HepG2 (cell line): Measurements from ENCODE around the gene BCAS1. TPM values are rescaled to one million over a fixed set of nuclear protein-coding genes. Genes with fewer than 3 reads are reported as not detected.

Experiments
- ATAD3A ChIP-seq: sonication (generic); formaldehyde crosslinking; IDR thresholded peaks from 2 replicates; pipeline ENCODE4 v1.4.0; 2020; ENCODE audit warnings: missing genetic modification reagents
- CREB1 ChIP-seq, 2 experiments: fragments of 450-650 bp in 1 of 2; IDR thresholded peaks; 2 replicates each; pipeline ENCODE4 v1.6.1; 2016 to 2017; ENCODE audit warnings: control low read depth in 1 of 2, mild to moderate bottlenecking in 1 of 2, missing compliant biosample characterization in 1 of 2, missing genetic modification characterization in 1 of 2
- EEA1 ChIP-seq: sonication (generic); formaldehyde crosslinking; IDR thresholded peaks from 2 replicates; pipeline ENCODE4 v1.5.1; 2020; ENCODE audit warnings: mild to moderate bottlenecking, missing genetic modification reagents, borderline replicate concordance
- PLRG1 ChIP-seq: fragments of 450-650 bp; conservative IDR thresholded peaks from 2 replicates; pipeline ENCODE4 v1.6.1; 2016
- REPIN1 ChIP-seq: sonication (generic); formaldehyde crosslinking; IDR thresholded peaks from 2 replicates; pipeline ENCODE4 v1.8.0; 2022; ENCODE audit warnings: missing genetic modification reagents, low read depth, mild to moderate bottlenecking, borderline replicate concordance
- SPEN ChIP-seq: sonication (generic); formaldehyde crosslinking; IDR thresholded peaks from 2 replicates; pipeline ENCODE4 v1.5.1; 2020; ENCODE audit warnings: low read depth, mild to moderate bottlenecking, missing genetic modification reagents
- ZMYM3 ChIP-seq: sonication (generic); formaldehyde crosslinking; IDR thresholded peaks from 2 replicates; pipeline ENCODE4 v1.5.1; 2020; ENCODE audit warnings: mild to moderate bottlenecking, missing genetic modification reagents
- ZNF121 ChIP-seq: sonication (generic); formaldehyde crosslinking; IDR thresholded peaks from 2 replicates; pipeline ENCODE4 v1.5.0; 2020; ENCODE audit warnings: mild to moderate bottlenecking, missing genetic modification reagents
- ZNF136 ChIP-seq: sonication (generic); formaldehyde crosslinking; IDR thresholded peaks from 2 replicates; pipeline ENCODE4 v1.8.1; 2022; ENCODE audit warnings: low read depth, mild to moderate bottlenecking, moderate library complexity, missing genetic modification reagents
- ZNF432 ChIP-seq: sonication (generic); formaldehyde crosslinking; IDR thresholded peaks from 2 replicates; pipeline ENCODE4 v1.5.0; 2020; ENCODE audit warnings: missing genetic modification reagents, mild to moderate bottlenecking, borderline replicate concordance
- ZNF563 ChIP-seq: sonication (generic); formaldehyde crosslinking; IDR thresholded peaks from 2 replicates; pipeline ENCODE4 v1.8.0; 2022; ENCODE audit warnings: mild to moderate bottlenecking, moderate library complexity, missing genetic modification reagents
- ZNF605 ChIP-seq: sonication (generic); formaldehyde crosslinking; IDR thresholded peaks from 2 replicates; pipeline ENCODE4 v1.8.0; 2022; ENCODE audit warnings: mild to moderate bottlenecking, missing genetic modification reagents
- ZNF850 ChIP-seq: sonication (generic); formaldehyde crosslinking; conservative IDR thresholded peaks from 2 replicates; pipeline ENCODE4 v1.9.0; 2021; ENCODE audit warnings: mild to moderate bottlenecking, missing genetic modification reagents
- polyA plus RNA-seq, 8 experiments: library from polyadenylated mRNA; depleted of rRNA in 3 of 8; stranded (reverse) in 7 of 8; unstranded in 1 of 8; fragments of >200 nt; fragmentation: Illumina TruSeq in 4 of 8; extraction: Trizol in 4 of 8; gene quantifications; 2 replicates each; pipeline versions ENCODE4 v1.2.1 to v1.2.3, GENCODE V29; 2011 to 2016; ENCODE audit warnings: low read depth in 4 of 8, missing spikeins in 1 of 8, mixed read lengths in 1 of 8; ENCODE audit not compliant: insufficient read depth in 1 of 8
- total RNA-seq, 5 experiments: library from RNA; depleted of rRNA; stranded (reverse); fragments of >200 nt; fragmentation: Illumina TruSeq; extraction: Trizol; gene quantifications; 2 replicates each; pipeline ENCODE4 v1.2.3, GENCODE V29; 2016; ENCODE audit warnings: low read depth in 1 of 5
- TF ChIP-seq, protein P1 (sequence below): sonication (generic); formaldehyde crosslinking; IDR thresholded peaks from 2 replicates; pipeline ENCODE4 v1.8.1; 2023; ENCODE audit warnings: mild to moderate bottlenecking, inconsistent platforms, moderate library complexity, missing genetic modification reagents, borderline replicate concordance
- TF ChIP-seq, protein P2 (sequence below), 2 experiments: fragments of 450-650 bp in 1 of 2; sonication (generic) in 1 of 2; formaldehyde crosslinking; IDR thresholded peaks; 2 replicates each; pipeline versions ENCODE4 v1.5.0 to v1.8.0; 2020 to 2022; ENCODE audit warnings: mild to moderate bottlenecking in 1 of 2, missing genetic modification reagents in 1 of 2
- TF ChIP-seq, protein P3 (sequence below): sonication (generic); formaldehyde crosslinking; IDR thresholded peaks from 2 replicates; pipeline ENCODE4 v1.4.0; 2020; ENCODE audit warnings: missing genetic modification reagents
- TF ChIP-seq, protein P4 (sequence below): sonication (generic); formaldehyde crosslinking; IDR thresholded peaks from 2 replicates; pipeline ENCODE4 v1.4.0; 2020; ENCODE audit warnings: missing genetic modification reagents
- TF ChIP-seq, protein P5 (sequence below): sonication (generic); formaldehyde crosslinking; IDR thresholded peaks from 2 replicates; pipeline ENCODE4 v1.9.0; 2021; ENCODE audit warnings: missing genetic modification reagents, borderline replicate concordance
- TF ChIP-seq, protein P6 (sequence below): IDR thresholded peaks from 2 replicates; pipeline ENCODE4 v1.6.1; 2016; ENCODE audit warnings: control low read depth
- TF ChIP-seq, protein P7 (sequence below): sonication (generic); formaldehyde crosslinking; IDR thresholded peaks from 2 replicates; pipeline ENCODE4 v1.9.0; 2022; ENCODE audit warnings: missing genetic modification reagents, mild to moderate bottlenecking, borderline replicate concordance

The BCAS1 gene
- total and polyA plus RNA-seq, 2 of the 13 experiments (the other 11 are each of a cell fraction or from before 2014, with no cell fraction given): 0.55 to 0.91 TPM

DNA sequence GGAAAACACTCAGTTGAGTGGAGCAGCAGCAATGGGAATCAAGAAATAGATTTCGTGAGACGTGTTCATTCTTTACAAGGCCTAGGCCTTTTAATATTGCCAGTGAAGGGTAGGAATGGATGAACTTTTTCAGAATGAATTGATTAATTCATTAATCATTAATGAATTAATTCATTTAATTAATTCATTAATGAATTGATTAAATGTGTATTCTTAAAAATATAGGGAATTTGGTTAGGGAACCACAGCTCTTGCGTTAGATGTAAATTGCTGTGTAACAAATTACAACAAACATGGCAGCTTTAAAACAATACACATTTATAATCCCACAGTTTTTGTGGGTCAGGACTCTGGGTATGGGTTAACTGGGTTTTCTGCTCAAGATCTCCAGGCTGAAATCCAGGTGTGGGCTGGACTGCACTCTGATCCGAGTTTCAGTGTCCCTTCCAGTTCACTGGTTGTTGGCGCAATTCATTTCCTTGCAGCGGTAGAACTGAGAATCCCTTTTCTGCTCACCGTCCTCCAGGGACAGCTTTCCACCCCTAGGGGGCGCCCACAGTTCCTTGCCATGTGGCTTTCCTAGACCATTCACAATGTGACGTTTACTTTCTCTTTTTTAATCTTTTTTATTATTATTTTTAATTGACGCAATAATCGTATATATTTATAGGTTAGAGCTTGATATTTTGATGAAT, 32.8 kb upstream of the BCAS1 start (continued):
- TF ChIP-seq REPIN1 (CRISPR knock-in tag): peak; percentile 48; the same call in 1 of the 2 replicates
- TF ChIP-seq, protein P1, sequence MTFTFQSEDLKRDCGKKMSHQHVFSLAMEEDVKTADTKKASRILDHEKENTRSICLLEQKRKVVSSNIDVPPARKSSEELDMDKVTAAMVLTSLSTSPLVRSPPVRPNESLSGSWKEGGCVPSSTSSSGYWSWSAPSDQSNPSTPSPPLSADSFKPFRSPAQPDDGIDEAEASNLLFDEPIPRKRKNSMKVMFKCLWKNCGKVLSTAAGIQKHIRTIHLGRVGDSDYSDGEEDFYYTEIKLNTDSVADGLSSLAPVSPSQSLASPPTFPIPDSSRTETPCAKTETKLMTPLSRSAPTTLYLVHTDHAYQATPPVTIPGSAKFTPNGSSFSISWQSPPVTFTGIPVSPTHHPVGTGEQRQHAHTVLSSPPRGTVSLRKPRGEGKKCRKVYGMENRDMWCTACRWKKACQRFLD (CRISPR knock-in tag): no peak
- TF ChIP-seq, protein P2, sequence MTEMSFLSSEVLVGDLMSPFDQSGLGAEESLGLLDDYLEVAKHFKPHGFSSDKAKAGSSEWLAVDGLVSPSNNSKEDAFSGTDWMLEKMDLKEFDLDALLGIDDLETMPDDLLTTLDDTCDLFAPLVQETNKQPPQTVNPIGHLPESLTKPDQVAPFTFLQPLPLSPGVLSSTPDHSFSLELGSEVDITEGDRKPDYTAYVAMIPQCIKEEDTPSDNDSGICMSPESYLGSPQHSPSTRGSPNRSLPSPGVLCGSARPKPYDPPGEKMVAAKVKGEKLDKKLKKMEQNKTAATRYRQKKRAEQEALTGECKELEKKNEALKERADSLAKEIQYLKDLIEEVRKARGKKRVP (CRISPR knock-in tag; IDR thresholded peaks at IDR 0.05): peak in 1 of 2 experiments; percentile 68; a peak in 1 of 4 replicates
- no peak for TF ChIP-seq PLRG1
- no peak for TF ChIP-seq ATAD3A (CRISPR knock-in tag)
- TF ChIP-seq, protein P3, sequence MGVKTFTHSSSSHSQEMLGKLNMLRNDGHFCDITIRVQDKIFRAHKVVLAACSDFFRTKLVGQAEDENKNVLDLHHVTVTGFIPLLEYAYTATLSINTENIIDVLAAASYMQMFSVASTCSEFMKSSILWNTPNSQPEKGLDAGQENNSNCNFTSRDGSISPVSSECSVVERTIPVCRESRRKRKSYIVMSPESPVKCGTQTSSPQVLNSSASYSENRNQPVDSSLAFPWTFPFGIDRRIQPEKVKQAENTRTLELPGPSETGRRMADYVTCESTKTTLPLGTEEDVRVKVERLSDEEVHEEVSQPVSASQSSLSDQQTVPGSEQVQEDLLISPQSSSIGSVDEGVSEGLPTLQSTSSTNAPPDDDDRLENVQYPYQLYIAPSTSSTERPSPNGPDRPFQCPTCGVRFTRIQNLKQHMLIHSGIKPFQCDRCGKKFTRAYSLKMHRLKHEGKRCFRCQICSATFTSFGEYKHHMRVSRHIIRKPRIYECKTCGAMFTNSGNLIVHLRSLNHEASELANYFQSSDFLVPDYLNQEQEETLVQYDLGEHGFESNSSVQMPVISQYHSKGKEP (CRISPR knock-in tag): peak; percentile 50; the same call in 1 of the 2 replicates
- TF ChIP-seq ZNF432 (CRISPR knock-in tag): no peak
- TF ChIP-seq, protein P4, sequence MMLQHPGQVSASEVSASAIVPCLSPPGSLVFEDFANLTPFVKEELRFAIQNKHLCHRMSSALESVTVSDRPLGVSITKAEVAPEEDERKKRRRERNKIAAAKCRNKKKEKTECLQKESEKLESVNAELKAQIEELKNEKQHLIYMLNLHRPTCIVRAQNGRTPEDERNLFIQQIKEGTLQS: no peak
- TF ChIP-seq SPEN (CRISPR knock-in tag): no peak; the same call in 1 of the 2 replicates
- TF ChIP-seq ZMYM3 (CRISPR knock-in tag): peak; percentile 91
- TF ChIP-seq, protein P5, sequence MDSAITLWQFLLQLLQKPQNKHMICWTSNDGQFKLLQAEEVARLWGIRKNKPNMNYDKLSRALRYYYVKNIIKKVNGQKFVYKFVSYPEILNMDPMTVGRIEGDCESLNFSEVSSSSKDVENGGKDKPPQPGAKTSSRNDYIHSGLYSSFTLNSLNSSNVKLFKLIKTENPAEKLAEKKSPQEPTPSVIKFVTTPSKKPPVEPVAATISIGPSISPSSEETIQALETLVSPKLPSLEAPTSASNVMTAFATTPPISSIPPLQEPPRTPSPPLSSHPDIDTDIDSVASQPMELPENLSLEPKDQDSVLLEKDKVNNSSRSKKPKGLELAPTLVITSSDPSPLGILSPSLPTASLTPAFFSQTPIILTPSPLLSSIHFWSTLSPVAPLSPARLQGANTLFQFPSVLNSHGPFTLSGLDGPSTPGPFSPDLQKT (CRISPR knock-in tag): no peak
- TF ChIP-seq ZNF136 (CRISPR knock-in tag): no peak
- no peak; the same call in 1 of the 2 replicates for TF ChIP-seq ZNF850 (CRISPR knock-in tag)
- no peak for TF ChIP-seq ZNF605 (CRISPR knock-in tag)
- TF ChIP-seq CREB1 (IDR thresholded peaks at IDR 0.05): no peak
- peak; percentile 27; the same call in 1 of the 2 replicates for TF ChIP-seq CREB1 (CRISPR knock-in tag; IDR thresholded peaks at IDR 0.05)
- TF ChIP-seq, protein P6, sequence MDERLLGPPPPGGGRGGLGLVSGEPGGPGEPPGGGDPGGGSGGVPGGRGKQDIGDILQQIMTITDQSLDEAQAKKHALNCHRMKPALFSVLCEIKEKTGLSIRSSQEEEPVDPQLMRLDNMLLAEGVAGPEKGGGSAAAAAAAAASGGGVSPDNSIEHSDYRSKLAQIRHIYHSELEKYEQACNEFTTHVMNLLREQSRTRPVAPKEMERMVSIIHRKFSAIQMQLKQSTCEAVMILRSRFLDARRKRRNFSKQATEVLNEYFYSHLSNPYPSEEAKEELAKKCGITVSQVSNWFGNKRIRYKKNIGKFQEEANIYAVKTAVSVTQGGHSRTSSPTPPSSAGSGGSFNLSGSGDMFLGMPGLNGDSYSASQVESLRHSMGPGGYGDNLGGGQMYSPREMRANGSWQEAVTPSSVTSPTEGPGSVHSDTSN (CRISPR knock-in tag): no peak
- TF ChIP-seq EEA1: no peak
- no peak for TF ChIP-seq ZNF121
- TF ChIP-seq, protein P7, sequence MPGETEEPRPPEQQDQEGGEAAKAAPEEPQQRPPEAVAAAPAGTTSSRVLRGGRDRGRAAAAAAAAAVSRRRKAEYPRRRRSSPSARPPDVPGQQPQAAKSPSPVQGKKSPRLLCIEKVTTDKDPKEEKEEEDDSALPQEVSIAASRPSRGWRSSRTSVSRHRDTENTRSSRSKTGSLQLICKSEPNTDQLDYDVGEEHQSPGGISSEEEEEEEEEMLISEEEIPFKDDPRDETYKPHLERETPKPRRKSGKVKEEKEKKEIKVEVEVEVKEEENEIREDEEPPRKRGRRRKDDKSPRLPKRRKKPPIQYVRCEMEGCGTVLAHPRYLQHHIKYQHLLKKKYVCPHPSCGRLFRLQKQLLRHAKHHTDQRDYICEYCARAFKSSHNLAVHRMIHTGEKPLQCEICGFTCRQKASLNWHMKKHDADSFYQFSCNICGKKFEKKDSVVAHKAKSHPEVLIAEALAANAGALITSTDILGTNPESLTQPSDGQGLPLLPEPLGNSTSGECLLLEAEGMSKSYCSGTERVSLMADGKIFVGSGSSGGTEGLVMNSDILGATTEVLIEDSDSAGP (CRISPR knock-in tag): no peak; the same call in 1 of the 2 replicates
- TF ChIP-seq ZNF563 (CRISPR knock-in tag): no peak
